HK-2 (cell line): Measurements from ENCODE around the gene AHCTF1.
"Not testable (repeated sequence)": the region's sequence is repeated elsewhere in the genome, so short reads cannot be mapped to it uniquely, and the experiment has no call there.

ENCODE experiments used
- DNase-seq: peaks from one replicate; pipeline ENCODE4 v3.0.0-alpha.2; 2018; ENCODE audit not compliant: unreplicated experiment

The AHCTF1 gene

DNA sequence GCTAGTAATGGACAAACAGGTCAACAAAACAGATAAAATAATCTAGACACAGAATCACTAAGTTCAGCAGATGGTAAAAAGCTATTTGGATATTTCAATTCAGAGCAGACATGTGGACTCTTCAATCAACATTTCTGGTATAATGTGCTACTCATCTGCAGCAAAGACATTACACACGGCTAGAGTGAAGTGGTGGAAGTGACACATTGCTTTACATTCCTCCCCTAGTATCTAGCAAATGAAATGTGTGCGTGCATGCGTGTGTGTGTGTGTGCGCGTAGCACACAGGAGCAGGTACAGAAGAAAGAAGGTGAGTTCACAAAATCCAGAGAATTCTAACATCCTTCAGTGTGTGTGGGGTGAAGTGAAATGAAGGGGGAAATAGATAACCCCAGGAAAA lies 8.3 kb downstream of the AHCTF1 start:
- DNase-seq, result no peak

- no peak for DNase-seq
Observed at GRCh38 chr1:246921481-246921880, 10.3 kb downstream of the AHCTF1 start.

DNA sequence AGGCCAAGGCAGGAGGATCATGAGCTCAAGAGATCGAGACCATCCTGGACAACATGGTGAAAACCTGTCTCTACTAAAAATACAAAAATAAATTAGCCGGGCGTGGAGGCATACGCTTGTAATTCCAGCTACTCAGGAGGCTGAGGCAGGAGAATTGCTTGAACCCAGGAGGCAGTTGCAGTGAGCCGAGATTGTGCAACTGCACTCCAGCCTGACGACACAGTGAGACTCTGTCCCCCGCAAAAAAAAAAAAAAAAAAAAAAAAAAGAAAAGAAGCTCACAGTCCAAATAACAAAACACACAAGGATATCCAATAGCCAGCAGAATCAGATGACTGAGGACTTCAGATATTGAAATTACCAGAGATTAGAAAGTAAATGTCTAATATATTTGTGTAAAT lies 11.8 kb downstream of the AHCTF1 start:
- DNase-seq, result no peak

DNA sequence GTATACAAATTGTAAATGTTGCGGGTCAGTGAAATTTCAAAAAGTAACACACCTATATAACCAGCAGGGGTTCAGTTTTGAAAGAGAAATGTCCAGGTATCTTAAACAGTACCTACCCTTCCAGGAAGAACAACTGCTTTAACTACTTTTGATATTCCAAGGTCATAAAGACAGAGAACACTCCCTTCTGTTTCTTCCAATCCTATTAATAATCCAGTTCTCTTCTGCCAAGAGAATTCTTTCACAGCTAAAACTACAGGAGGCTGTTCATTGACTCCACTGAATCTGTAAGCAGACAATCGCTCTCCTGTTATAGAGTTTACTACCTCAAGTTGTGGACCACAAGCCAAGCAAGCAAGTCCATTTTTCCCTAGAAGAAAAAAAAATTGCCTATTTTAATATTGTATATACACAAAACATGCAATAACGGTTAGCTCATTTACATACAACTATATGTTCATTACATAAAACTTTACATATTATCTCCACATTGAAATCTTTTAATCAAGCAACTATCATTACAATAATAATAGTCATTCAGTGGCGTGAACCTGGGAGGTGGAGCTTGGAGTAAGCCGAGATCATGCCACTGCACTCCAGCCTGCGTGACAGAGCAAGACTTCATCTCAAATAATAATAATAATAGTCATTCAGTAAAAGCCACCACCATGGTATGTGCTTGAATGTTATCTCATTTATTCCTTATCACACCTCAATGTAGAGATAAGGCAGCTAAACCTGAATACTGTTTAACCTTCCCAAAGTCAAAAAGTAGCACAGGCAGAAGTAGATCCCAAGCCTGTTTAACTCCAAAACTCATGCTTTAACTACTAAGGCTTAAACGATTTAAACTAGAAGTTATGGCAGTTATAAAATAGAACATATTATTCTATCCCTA lies 15.5 kb downstream of the AHCTF1 start:
- DNase-seq, result not testable (repeated sequence)

GRCh38 chr1:246907472-246907871 lies 24.3 kb downstream of the AHCTF1 start:
- DNase-seq, result no peak

- DNase-seq, result no peak
Observed at GRCh38 chr1:246906833-246907232, 24.9 kb downstream of the AHCTF1 start.

- no peak for DNase-seq
Observed at GRCh38 chr1:246901874-246902273, 29.9 kb downstream of the AHCTF1 start.

- no peak for DNase-seq
Observed at GRCh38 chr1:246897302-246897701, 34.4 kb downstream of the AHCTF1 start.

- no peak for DNase-seq
Observed at GRCh38 chr1:246893191-246893939, 38.4 kb downstream of the AHCTF1 start.

- DNase-seq, result no peak
Observed at GRCh38 chr1:246891105-246891504, 40.6 kb downstream of the AHCTF1 start.

GRCh38 chr1:246888522-246888921 lies 43.2 kb downstream of the AHCTF1 start:
- DNase-seq, result no peak

- DNase-seq, result not testable (repeated sequence)
Observed at GRCh38 chr1:246885389-246885788, 46.4 kb downstream of the AHCTF1 start.

DNA sequence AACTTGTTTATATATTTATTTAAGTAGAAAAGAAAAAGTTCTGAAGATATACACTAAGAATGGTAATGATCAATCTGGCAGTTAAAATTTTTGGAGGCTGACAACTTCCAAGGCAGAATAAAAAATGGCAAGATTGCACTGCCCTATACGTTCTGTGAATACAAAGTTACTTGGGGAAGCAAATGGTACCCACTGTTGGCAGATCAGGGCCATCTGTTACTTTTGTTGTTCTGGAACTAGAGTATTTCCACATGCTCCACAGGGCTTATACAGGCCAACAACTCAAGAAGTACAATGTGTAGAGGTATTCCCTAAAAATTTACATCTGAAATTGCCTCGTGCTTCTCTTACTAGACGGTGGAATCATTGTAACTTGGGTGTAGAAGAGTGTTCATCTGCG lies 53.2 kb downstream of the AHCTF1 start:
- no peak for DNase-seq

DNA sequence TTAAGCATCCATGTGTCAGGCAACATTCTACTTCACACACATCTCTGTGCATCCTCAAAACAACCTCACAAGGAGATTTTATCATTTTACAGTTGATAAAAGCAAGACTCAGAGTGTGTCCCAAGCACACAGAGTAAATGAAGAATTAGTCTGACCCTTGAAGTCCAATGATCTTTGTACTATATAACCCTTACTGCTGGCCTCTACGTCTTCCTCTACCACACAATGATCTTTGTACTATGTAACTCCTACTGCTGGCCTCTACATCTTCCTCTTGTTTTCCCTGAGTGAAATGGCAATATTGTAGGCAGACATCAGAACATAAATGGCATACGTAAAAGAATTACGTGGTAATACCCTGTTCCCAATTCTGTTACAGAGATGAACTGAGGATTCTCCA lies 55.3 kb downstream of the AHCTF1 start:
- no peak for DNase-seq

- DNase-seq, result peak; percentile 13
Observed at GRCh38 chr1:246875041-246876026, 56.4 kb downstream of the AHCTF1 start.

DNA sequence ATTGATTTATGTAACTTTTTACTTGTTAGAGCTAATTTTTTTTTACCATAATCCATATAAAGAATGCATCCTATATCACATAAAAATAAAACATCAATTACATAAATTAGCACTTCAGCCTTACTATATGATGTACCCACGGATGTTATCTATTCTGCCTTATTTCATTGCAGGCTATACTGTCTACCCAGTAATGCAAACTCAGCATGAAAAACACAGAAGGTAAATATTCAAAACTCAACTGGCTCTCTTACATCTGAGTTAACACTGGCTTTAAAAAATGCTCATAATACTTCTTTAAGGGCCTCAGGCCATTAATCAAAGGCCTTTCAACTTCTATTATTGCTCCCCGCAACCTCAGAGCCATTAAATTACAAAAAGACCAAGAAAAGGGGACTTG lies 65.8 kb downstream of the AHCTF1 start:
- no peak for DNase-seq

DNA sequence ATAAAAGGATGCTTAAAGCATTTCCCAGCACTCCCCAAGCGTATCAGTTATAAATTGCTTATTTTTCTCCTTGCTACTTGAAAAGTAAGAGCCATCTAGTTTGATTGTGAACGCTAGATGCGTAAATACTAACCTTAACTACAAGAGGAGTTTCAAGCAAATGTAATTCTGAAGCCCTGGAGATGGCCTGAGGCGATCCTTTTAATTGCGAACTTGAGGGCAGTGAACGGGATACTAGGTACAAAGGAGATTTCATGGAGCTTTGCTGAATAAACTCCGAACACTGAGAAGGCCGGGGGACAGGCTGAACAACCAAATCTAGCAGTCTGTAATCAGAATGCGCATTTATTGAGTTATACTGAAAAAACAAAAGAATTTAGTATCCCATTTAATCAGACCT lies 68.0 kb downstream of the AHCTF1 start:
- not testable (repeated sequence) for DNase-seq

- DNase-seq, result no peak
Observed at GRCh38 chr1:246860401-246860800, 71.3 kb downstream of the AHCTF1 start.

- no peak for DNase-seq
Observed at GRCh38 chr1:246856371-246856770, 75.4 kb downstream of the AHCTF1 start.

DNA sequence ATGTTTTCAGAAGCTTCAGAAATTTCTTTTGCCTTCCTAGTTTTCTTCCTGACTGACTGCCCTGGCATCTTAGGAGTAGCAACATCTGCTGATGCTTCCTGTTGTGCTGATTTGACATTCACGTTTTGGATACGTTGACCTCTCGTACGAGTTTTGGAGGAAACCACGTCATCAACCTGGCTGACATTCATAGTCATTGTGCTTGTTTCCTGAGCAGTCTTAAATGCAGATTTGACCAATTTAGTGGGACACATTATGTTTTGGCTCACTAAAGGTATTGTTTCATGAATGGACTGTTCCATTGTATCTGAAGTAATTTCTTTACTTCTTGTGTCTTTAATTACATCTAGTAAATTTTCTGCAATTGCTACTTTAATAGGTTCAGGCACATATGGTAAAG lies 81.1 kb downstream of the AHCTF1 start:
- not testable (repeated sequence) for DNase-seq

DNA sequence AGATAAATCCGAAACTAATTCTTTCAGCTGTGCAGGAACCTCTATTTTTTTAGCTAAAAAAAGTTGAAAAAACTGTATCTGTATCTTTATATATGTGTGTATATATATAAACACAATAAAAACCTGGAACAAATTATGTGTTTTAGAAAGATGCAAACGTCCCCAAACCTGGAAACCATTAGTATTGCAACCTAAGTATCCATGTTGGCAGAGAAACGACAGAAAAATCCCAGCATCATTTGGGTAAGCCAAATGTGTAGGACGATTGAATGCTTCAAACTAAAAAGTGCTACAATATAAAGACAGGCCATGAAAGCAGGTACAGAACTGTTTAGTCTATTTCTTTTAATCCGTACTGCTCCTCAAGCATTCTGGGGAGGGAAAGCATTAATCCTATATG lies 87.9 kb downstream of the AHCTF1 start:
- DNase-seq, result no peak

DNA sequence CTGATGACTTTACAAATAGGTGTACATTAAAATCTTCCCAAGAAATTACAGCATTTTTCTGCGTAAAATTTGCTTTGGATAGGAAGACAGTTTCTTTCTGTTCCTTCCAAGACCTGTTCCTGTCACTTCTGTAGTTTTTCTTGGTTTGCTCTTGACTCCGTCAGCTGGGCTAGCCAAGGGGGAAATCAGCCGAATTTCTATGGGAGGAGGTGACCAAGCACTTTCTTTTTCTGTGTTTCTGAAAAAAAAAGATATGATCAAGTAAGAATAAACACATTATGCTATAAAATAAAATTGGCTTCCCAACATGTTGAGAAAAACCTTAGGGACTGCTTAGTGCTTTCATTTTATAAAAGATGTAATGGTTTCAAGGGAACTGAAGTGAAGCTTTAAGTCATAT lies 91.0 kb downstream of the AHCTF1 start:
- not testable (repeated sequence) for DNase-seq
